Germinal center (tissue), 1 donor: ENCODE data around the gene DNAJC5G.

ENCODE experiments used
- DNase-seq: peaks from one replicate; pipeline ENCODE4 v3.0.0; 2012; ENCODE audit warnings: mixed read lengths, low spot score

The DNAJC5G gene

GRCh38 chr2:27275211-27276150 lies at the start of gene DNAJC5G:
Gene DNAJC5G, plus strand, starts transcription at chr2:27275433. Its CDS starts 1,296 bp downstream, at chr2:27276729.
- no peak for DNase-seq

GRCh38 chr2:27225526-27225925 lies 49.7 kb upstream of the DNAJC5G start:
- no peak for DNase-seq

GRCh38 chr2:27227501-27227900 lies 47.7 kb upstream of the DNAJC5G start:
- no peak for DNase-seq

- no peak for DNase-seq
These were observed 43.3 kb upstream of the DNAJC5G start for GRCh38 chr2:27231921-27232320.

GRCh38 chr2:27233341-27233740 lies 41.9 kb upstream of the DNAJC5G start:
- DNase-seq: no peak

- DNase-seq: no peak
These were observed 39.1 kb upstream of the DNAJC5G start for GRCh38 chr2:27236136-27236535.

GRCh38 chr2:27236626-27237025 lies 38.6 kb upstream of the DNAJC5G start:
- DNase-seq: no peak

- no peak for DNase-seq
These were observed 37.8 kb upstream of the DNAJC5G start for GRCh38 chr2:27237341-27237945.

GRCh38 chr2:27238976-27239375 lies 36.3 kb upstream of the DNAJC5G start:
- no peak for DNase-seq

- DNase-seq: no peak
These were observed 34.8 kb upstream of the DNAJC5G start for GRCh38 chr2:27240406-27240805.

- no peak for DNase-seq
These were observed 33.2 kb upstream of the DNAJC5G start for GRCh38 chr2:27241761-27242613.

GRCh38 chr2:27242614-27242951 lies 32.6 kb upstream of the DNAJC5G start:
- DNase-seq: no peak

GRCh38 chr2:27243391-27244130 lies 31.7 kb upstream of the DNAJC5G start:
- no peak for DNase-seq

GRCh38 chr2:27245116-27245515 lies 30.1 kb upstream of the DNAJC5G start:
- no peak for DNase-seq

- DNase-seq: no peak
These were observed 29.6 kb upstream of the DNAJC5G start for GRCh38 chr2:27245626-27246025.

GRCh38 chr2:27247893-27248292 lies 27.3 kb upstream of the DNAJC5G start:
- no peak for DNase-seq

- no peak for DNase-seq
These were observed 25.9 kb upstream of the DNAJC5G start for GRCh38 chr2:27249159-27249890.

GRCh38 chr2:27249891-27250651 lies 25.2 kb upstream of the DNAJC5G start:
- DNase-seq: peak; percentile 64

GRCh38 chr2:27250652-27251379 lies 24.4 kb upstream of the DNAJC5G start:
- no peak for DNase-seq

GRCh38 chr2:27251766-27252165 lies 23.5 kb upstream of the DNAJC5G start:
- DNase-seq: no peak
